GM23248 (cell line): ENCODE results near the gene HECTD2.

ENCODE experiments used
- EZH2 ChIP-seq: fragments of 200-600 bp; sonication (generic); IDR thresholded peaks from 2 replicates; pipeline ENCODE4 v1.6.1; 2018; ENCODE audit warnings: antibody characterized with exemption, mild to moderate bottlenecking; ENCODE audit not compliant: insufficient read depth, poor library complexity, severe bottlenecking
- EZH2phosphoT487 ChIP-seq: fragments of 200-600 bp; sonication (generic); IDR thresholded peaks from 2 replicates; pipeline ENCODE4 v1.6.1; 2018; ENCODE audit warnings: antibody characterized with exemption, moderate library complexity, mild to moderate bottlenecking, low read depth; ENCODE audit not compliant: insufficient read depth

DNA sequence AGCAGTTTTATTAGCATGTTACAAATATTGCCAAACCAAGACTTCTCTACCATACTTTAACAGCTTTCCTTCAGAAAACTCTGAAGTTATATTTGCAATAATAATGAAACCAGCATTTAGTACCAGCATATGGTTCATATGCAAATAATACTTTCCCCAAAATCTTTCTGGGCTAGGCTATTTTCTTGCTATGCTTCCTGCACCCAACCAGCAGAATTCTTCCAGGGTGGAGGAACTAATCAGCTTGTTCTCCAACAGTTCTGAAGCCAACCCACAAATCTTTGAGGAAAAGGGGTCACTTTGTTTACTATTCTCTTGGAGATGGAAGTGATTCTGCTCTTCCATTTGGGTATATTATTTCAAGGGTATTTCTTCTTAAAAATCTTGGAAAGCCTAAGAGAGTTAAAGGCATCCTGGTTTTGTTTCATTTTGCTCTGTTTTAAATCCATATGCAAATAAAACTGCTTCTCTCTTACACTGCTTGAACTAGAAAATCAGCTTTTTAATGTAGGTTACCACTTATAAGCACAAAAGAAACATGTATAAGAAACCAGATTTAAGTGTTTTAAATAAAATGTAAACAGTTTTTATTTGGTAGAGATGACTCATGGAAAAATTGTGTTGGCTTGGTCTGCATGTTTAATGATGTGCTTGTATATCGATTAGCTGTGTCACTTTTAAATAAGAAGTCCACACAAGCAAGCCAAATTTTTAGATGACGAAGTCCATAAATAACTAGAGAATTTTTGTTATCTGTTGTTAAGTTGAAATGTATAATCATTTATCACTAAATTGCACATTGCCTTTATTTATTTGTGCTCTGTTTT lies 103.7 kb downstream of the HECTD2 start:
- TF ChIP-seq EZH2 (no peak), EZH2phosphoT487 (no peak)
